ENCODE results near the gene NTS. TPM values are rescaled to one million over a fixed set of nuclear protein-coding genes. Genes with fewer than 3 reads are reported as not detected.

NTS gene
- total and polyA plus RNA-seq, 10 of the 15 experiments (the other 5 are each of a cell fraction or from before 2014, with no cell fraction given), result 0.05 to 0.11 TPM; not detected in 8

GRCh38 chr12:85872497-85873091 is 1.5 kb upstream of the NTS start:
- H3K4me3 ChIP-seq, result no peak overlapping the region
- no peaks in the 10 kb centered on the region for H3K4me1 ChIP-seq (ENCODE audit: control insufficient read depth, insufficient read depth, low read length)
- POLR2A ChIA-PET, result no interaction called here
- H3K9me3 ChIP-seq (replicated peaks; ENCODE audit: control insufficient read depth, insufficient read depth, low read length), result no peaks in the 10 kb centered on the region
- H4K20me1 ChIP-seq (ENCODE audit: control insufficient read depth, insufficient read depth), result no peaks in the 10 kb centered on the region
- no peaks in the 10 kb centered on the region for H3K36me3 ChIP-seq (ENCODE audit: control insufficient read depth in 2 of 2, insufficient read depth in 2 of 2, low read length in 1 of 2)
- WGBS (ENCODE audit: insufficient coverage, insufficient replicate concordance, low lambda C conversion rate, missing lambda C conversion rate), result 32% methylated on average over 3 of the region's 3 CpGs
- intact Hi-C loops (cut with micrococcal nuclease; ENCODE audit: unreplicated experiment), result loop anchor here (1.0 kb wide), 1 partner anchor 297 kb away; no protein-coding TSS in a partner anchor
- H3K4me2 ChIP-seq (ENCODE audit: control insufficient read depth, insufficient read depth), result no peak overlapping the region
- H3K9ac ChIP-seq (ENCODE audit: control insufficient read depth, insufficient read depth, low read length), result no peak overlapping the region
- peak; percentile 35 for FAIRE-seq
- DNase-seq (ENCODE audit: low read depth, low spot score), result no peak
- CTCF ChIA-PET, result interaction anchor here (1.1 to 9.3 kb wide), 7 partner anchors 17 to 447 kb away, joined by 3 to 86 read pairs (median 16); no protein-coding TSS in a partner anchor
- no peak overlapping the region for H3K27ac ChIP-seq (ENCODE audit: control insufficient read depth, insufficient read depth)
- RAD21 ChIA-PET (ENCODE audit: unreplicated experiment), result interaction anchor here (1.6 to 1.7 kb wide), 2 partner anchors 408 to 448 kb away, joined by 4 to 10 read pairs; no protein-coding TSS in a partner anchor
- no peaks in the 10 kb centered on the region for H3K27me3 ChIP-seq (replicated peaks in 1 of 2; ENCODE audit: control insufficient read depth in 2 of 2, insufficient read depth in 2 of 2, low read length in 1 of 2)
- peak; percentile 83 for ATAC-seq
- in situ Hi-C loops (cut with MboI), result no loop called here
- SMC1A ChIA-PET (ENCODE audit: uncharacterized antibody, unreplicated experiment), result interaction anchor here (7.3 kb wide), 1 partner anchor 297 kb away, joined by 40 read pairs; no protein-coding TSS in a partner anchor
- H3K79me2 ChIP-seq (ENCODE audit: control insufficient read depth, insufficient read depth, low read length), result no peaks in the 10 kb centered on the region
- no TSS peak for BruUV-seq (replicated peaks)
- no peak overlapping the region for H2AFZ ChIP-seq (ENCODE audit: control insufficient read depth, low read depth, low read length)
- TF ChIP-seq PKNOX1 (IDR thresholded peaks at IDR 0.05) (no peak), BCL11A (IDR thresholded peaks at IDR 0.05; ENCODE audit: low read depth, low read length) (no peak), USF1 (IDR thresholded peaks at IDR 0.05; ENCODE audit: borderline replicate concordance, extremely low read length, insufficient read depth, low read depth, low read length) (no peak), PBX3 (IDR thresholded peaks at IDR 0.05; ENCODE audit: insufficient replicate concordance, low read depth, low read length) (no peak), YBX1 (IDR thresholded peaks at IDR 0.05) (no peak), ELK1 (IDR thresholded peaks at IDR 0.05; ENCODE audit: low read depth, low read length) (no peak), CREM (IDR thresholded peaks at IDR 0.05; ENCODE audit: low read depth) (no peak), STAT1 (conservative IDR thresholded peaks at IDR 0.05) (no peak), SPI1 (IDR thresholded peaks at IDR 0.05; ENCODE audit: borderline replicate concordance, insufficient read depth, low read depth, low read length) (no peak), TAF1 (IDR thresholded peaks at IDR 0.05; ENCODE audit: borderline replicate concordance, low read depth, low read length) (no peak), EGR1 (IDR thresholded peaks at IDR 0.05; ENCODE audit: borderline replicate concordance in 1 of 2, low read depth in 2 of 2, low read length in 2 of 2) (no peak), NR2F1 (conservative IDR thresholded peaks at IDR 0.05) (no peak), ZBTB33 (IDR thresholded peaks at IDR 0.05) (no peak), CHD4 (IDR thresholded peaks at IDR 0.05) (no peak)

Measured in GM12878 (cell line).